SH-SY5Y (cell line): ENCODE data around the gene CTSD.

Experiments used
- GATA2 ChIP-seq: IDR thresholded peaks from 2 replicates; pipeline ENCODE4 v1.6.1; 2011; ENCODE audit warnings: mild to moderate bottlenecking, low read depth, low read length
- GATA3 ChIP-seq: IDR thresholded peaks from 2 replicates; pipeline ENCODE4 v1.6.1; 2011; ENCODE audit warnings: low read depth, mild to moderate bottlenecking, low read length, moderate library complexity

- no peak for TF ChIP-seq GATA2
- no peak for TF ChIP-seq GATA3
Observed at GRCh38 chr11:1782831-1783724, 19.4 kb upstream of the CTSD start.
